GM12878 (cell line): ENCODE data around the gene TYSND1.

Experiments
- CREB1 ChIP-seq: IDR thresholded peaks from 2 replicates; pipeline ENCODE4 v1.6.1; 2012; ENCODE audit warnings: low read depth, mild to moderate bottlenecking, inconsistent platforms
- CTCF ChIP-seq, 3 experiments: IDR thresholded peaks in 2 of 3; conservative IDR thresholded peaks in 1 of 3; 2 replicates each; pipeline ENCODE4 v1.5.1; 2011; ENCODE audit warnings: low read depth in 3 of 3, low read length in 3 of 3, mild to moderate bottlenecking in 3 of 3, control low read depth in 2 of 3, moderate library complexity in 2 of 3, inconsistent platforms in 1 of 3, mixed read lengths in 1 of 3; ENCODE audit not compliant: control insufficient read depth in 2 of 3, insufficient read depth in 1 of 3; ENCODE audit errors: extremely low read depth in 1 of 3
- EGR1 ChIP-seq, 2 experiments: IDR thresholded peaks; 1 replicate in 1 of 2; 2 replicates in 1 of 2; pipeline ENCODE4 v1.6.1; 2011 to 2012; ENCODE audit warnings: low read depth in 2 of 2, low read length in 2 of 2, borderline replicate concordance in 1 of 2, mild to moderate bottlenecking in 1 of 2, moderate library complexity in 1 of 2
- IRF4 ChIP-seq: IDR thresholded peaks from 2 replicates; pipeline ENCODE4 v1.6.1; 2011; ENCODE audit warnings: low read depth, low read length
- SUZ12 ChIP-seq: fragments of 200-600 bp; sonication (generic); IDR thresholded peaks from one replicate; pipeline ENCODE4 v1.6.1; 2018; ENCODE audit warnings: antibody characterized with exemption, mild to moderate bottlenecking; ENCODE audit not compliant: unreplicated experiment
- YY1 ChIP-seq: IDR thresholded peaks from 2 replicates; pipeline ENCODE4 v1.6.1; 2011; ENCODE audit warnings: low read depth, mild to moderate bottlenecking, low read length

- no peak for TF ChIP-seq CREB1
- TF ChIP-seq CTCF (IDR thresholded peaks at IDR 0.05 in 2 of 3, conservative IDR thresholded peaks at IDR 0.05 in 1 of 3; ENCODE audit: control insufficient read depth in 2 of 3, extremely low read depth in 1 of 3, insufficient read depth in 1 of 3, low read depth in 3 of 3, low read length in 3 of 3), result no peak
- TF ChIP-seq SUZ12, result no peak
- no peak for TF ChIP-seq EGR1 (IDR thresholded peaks at IDR 0.05; ENCODE audit: borderline replicate concordance in 1 of 2, low read depth in 2 of 2, low read length in 2 of 2)
- no peak for TF ChIP-seq IRF4
- TF ChIP-seq YY1, result no peak
These were observed 9.4 kb downstream of the TYSND1 start for GRCh38 chr10:70137135-70137534.
